ENCODE data around the gene CASK. TPM values are rescaled to one million over a fixed set of nuclear protein-coding genes. Genes with fewer than 3 reads are reported as not detected.

Gene CASK
- total RNA-seq, 1 donor from 2014 or later, result 18.6 TPM

DNA sequence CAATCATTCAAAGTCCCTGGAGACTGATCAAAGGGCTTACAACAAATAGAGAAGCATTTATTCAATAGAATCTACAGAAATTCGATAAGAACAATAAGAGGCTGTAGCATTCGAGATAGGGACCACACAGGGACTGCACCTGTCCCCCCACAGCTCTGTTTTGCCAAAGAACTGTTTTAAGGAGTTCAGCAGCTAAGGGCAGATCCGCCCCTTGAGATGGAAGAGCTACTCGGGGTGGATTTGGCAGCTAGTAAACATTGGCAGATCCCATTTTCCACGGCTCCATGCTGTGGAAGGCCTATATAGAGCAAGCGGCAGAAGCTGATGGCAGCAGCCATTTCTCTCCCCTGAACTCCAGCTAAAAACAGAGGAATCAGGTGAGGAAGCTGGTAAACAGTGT, 123.7 kb downstream of the CASK start:
- peaks cover 17% of the 10 kb centered on the region for H3K4me1 Mint-ChIP-seq (ENCODE audit: low read depth)
- H3K27ac Mint-ChIP-seq, result no peak overlapping the region

DNA sequence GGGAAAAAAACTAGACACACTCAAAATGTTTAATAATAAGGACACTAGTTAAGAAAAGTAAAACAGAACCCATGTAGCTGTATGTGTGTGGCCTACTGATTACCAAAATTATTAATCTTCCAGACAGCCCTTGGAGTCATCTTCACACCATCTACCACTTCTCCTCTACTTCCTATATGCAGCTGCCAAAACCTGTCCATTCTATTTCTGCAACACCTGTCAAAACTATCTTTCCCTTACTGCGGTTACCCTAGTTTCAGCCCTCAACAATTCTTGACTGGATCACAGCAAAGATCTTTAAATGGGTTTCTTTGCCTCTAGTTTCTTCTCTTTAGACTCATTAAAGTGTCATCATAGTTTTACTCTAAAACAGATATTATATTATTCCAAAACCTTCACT, 126.8 kb downstream of the CASK start:
- H3K4me3 Mint-ChIP-seq (ENCODE audit: low read depth), result no peak overlapping the region
- peaks cover 17% of the 10 kb centered on the region for H3K4me1 Mint-ChIP-seq (ENCODE audit: low read depth)
- peaks cover under 1% of the 10 kb centered on the region for H3K9me3 Mint-ChIP-seq
- no peak overlapping the region for H3K27ac Mint-ChIP-seq
- H3K27me3 Mint-ChIP-seq (ENCODE audit: low read depth), result no peaks in the 10 kb centered on the region
- peaks cover 4% of the 10 kb centered on the region for H3K36me3 Mint-ChIP-seq (ENCODE audit: low read depth)
- intact Hi-C loops (cut with micrococcal nuclease), result loop anchor here (5.0 to 10.0 kb wide), 4 partner anchors 126 to 1761 kb away; partner anchors contain the start of gene CASK
- no peak for DNase-seq (ENCODE audit: low spot score)

More for the DNA sequence above, 123.7 kb downstream of the CASK start:
- peaks cover 8% of the 10 kb centered on the region for H3K36me3 Mint-ChIP-seq (ENCODE audit: low read depth)
- H3K9me3 Mint-ChIP-seq, result peaks cover 7% of the 10 kb centered on the region
- no peak overlapping the region for H3K4me3 Mint-ChIP-seq (ENCODE audit: low read depth)
- H3K27me3 Mint-ChIP-seq (ENCODE audit: low read depth), result no peaks in the 10 kb centered on the region
- no peak for DNase-seq (ENCODE audit: low spot score)
- intact Hi-C loops (cut with micrococcal nuclease), result loop anchor here (5.0 to 10.0 kb wide), 4 partner anchors 123 to 1758 kb away; partner anchors contain the start of gene CASK

DNA sequence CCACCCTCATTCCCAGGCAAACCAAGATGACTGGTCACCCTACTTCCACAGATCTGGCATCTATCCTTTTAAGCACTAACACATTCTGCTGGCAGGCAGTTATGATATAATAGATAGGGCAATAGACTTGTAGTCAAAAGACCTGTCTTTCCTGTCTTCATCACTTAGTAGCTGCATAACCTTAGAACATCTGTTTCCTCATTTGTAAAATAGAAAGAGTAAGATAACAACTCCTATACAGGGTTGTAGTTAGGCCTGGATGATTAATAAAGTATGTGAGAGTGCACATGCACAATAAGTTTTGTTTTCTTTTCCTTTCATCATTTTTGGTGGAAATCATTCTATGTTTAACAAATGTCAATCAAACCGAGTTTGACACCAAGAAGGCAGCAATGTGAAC, 127.3 kb downstream of the CASK start:
- no peak for DNase-seq (ENCODE audit: low spot score)
- Mint-ChIP-seq H3K36me3 (ENCODE audit: low read depth) (peaks cover 4% of the 10 kb centered on the region), H3K4me1 (ENCODE audit: low read depth) (peaks cover 17% of the 10 kb centered on the region), H3K9me3 (no peaks in the 10 kb centered on the region), H3K4me3 (ENCODE audit: low read depth) (no peak overlapping the region), H3K27me3 (ENCODE audit: low read depth) (no peaks in the 10 kb centered on the region), H3K27ac (no peak overlapping the region)
- intact Hi-C loops (cut with micrococcal nuclease), result loop anchor here (5.0 to 10.0 kb wide), 4 partner anchors 126 to 1761 kb away; partner anchors contain the start of gene CASK

- H3K27me3 Mint-ChIP-seq (ENCODE audit: low read depth), result no peaks in the 10 kb centered on the region
- no peak for DNase-seq (ENCODE audit: low spot score)
- H3K9me3 Mint-ChIP-seq, result no peaks in the 10 kb centered on the region
- H3K27ac Mint-ChIP-seq, result no peak overlapping the region
- no peaks in the 10 kb centered on the region for H3K4me1 Mint-ChIP-seq (ENCODE audit: low read depth)
- no peak overlapping the region for H3K4me3 Mint-ChIP-seq (ENCODE audit: low read depth)
- intact Hi-C loops (cut with micrococcal nuclease), result no loop called here
- peaks cover 13% of the 10 kb centered on the region for H3K36me3 Mint-ChIP-seq (ENCODE audit: low read depth)
Measured at GRCh38 chrX:41789374-41789773, 134.0 kb downstream of the CASK start.

GRCh38 chrX:41785685-41786084, 137.7 kb downstream of the CASK start:
- intact Hi-C loops (cut with micrococcal nuclease), result no loop called here
- no peaks in the 10 kb centered on the region for H3K4me1 Mint-ChIP-seq (ENCODE audit: low read depth)

GRCh38 chrX:41781500-41781899, 141.9 kb downstream of the CASK start:
- no peaks in the 10 kb centered on the region for H3K27me3 Mint-ChIP-seq (ENCODE audit: low read depth)
- H3K4me3 Mint-ChIP-seq (ENCODE audit: low read depth), result no peak overlapping the region
- no peaks in the 10 kb centered on the region for H3K4me1 Mint-ChIP-seq (ENCODE audit: low read depth)
- peaks cover 9% of the 10 kb centered on the region for H3K36me3 Mint-ChIP-seq (ENCODE audit: low read depth)
- intact Hi-C loops (cut with micrococcal nuclease), result loop anchor here (5.0 kb wide), 1 partner anchor 1776 kb away; no protein-coding TSS in a partner anchor
- H3K27ac Mint-ChIP-seq, result no peak overlapping the region
- H3K9me3 Mint-ChIP-seq, result no peaks in the 10 kb centered on the region
- DNase-seq (ENCODE audit: low spot score), result no peak

More at GRCh38 chrX:41785685-41786084, 137.7 kb downstream of the CASK start:
- Mint-ChIP-seq H3K27ac (no peak overlapping the region), H3K4me3 (ENCODE audit: low read depth) (no peak overlapping the region), H3K27me3 (ENCODE audit: low read depth) (no peaks in the 10 kb centered on the region), H3K9me3 (no peaks in the 10 kb centered on the region), H3K36me3 (ENCODE audit: low read depth) (peaks cover 13% of the 10 kb centered on the region)
- no peak for DNase-seq (ENCODE audit: low spot score)

GRCh38 chrX:41779941-41780340, 143.4 kb downstream of the CASK start:
- H3K4me3 Mint-ChIP-seq (ENCODE audit: low read depth), result no peak overlapping the region
- H3K36me3 Mint-ChIP-seq (ENCODE audit: low read depth), result peaks cover 4% of the 10 kb centered on the region
- no peaks in the 10 kb centered on the region for H3K9me3 Mint-ChIP-seq
- H3K4me1 Mint-ChIP-seq (ENCODE audit: low read depth), result no peaks in the 10 kb centered on the region
- no peak overlapping the region for H3K27ac Mint-ChIP-seq
- intact Hi-C loops (cut with micrococcal nuclease), result loop anchor here (5.0 kb wide), 1 partner anchor 1777 kb away; no protein-coding TSS in a partner anchor
- DNase-seq (ENCODE audit: low spot score), result no peak
- H3K27me3 Mint-ChIP-seq (ENCODE audit: low read depth), result no peaks in the 10 kb centered on the region

DNA sequence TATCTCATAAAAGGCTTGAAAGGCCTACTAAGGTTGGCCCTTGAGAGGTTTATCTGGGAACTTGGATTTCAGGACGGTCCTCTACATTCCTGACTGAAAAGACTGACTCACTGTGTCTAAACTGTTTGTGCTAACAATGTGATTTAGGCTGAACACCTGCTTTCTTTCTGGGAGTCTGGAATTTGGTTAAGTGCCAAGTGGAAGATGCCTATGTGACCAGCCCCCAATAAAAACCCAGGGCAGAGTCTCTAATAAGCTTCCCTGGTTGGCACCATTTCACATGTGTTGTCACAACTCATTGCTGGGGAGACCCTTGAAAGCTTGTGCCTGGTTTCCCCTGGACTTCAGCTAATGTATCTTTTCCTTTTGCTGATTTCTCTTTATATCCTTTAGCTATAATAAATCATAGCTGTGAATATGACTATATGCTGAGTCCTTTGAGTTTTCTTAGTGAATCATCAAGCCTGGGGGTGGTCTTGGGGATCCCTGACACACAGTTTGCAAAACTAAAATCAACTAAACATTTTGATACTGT, 144.3 kb downstream of the CASK start:
- Mint-ChIP-seq H3K4me1 (ENCODE audit: low read depth) (no peaks in the 10 kb centered on the region), H3K27me3 (ENCODE audit: low read depth) (no peaks in the 10 kb centered on the region), H3K9me3 (no peaks in the 10 kb centered on the region), H3K4me3 (ENCODE audit: low read depth) (no peak overlapping the region), H3K27ac (no peak overlapping the region), H3K36me3 (ENCODE audit: low read depth) (peaks cover 4% of the 10 kb centered on the region)
- no peak for DNase-seq (ENCODE audit: low spot score)
- intact Hi-C loops (cut with micrococcal nuclease), result no loop called here

DNA sequence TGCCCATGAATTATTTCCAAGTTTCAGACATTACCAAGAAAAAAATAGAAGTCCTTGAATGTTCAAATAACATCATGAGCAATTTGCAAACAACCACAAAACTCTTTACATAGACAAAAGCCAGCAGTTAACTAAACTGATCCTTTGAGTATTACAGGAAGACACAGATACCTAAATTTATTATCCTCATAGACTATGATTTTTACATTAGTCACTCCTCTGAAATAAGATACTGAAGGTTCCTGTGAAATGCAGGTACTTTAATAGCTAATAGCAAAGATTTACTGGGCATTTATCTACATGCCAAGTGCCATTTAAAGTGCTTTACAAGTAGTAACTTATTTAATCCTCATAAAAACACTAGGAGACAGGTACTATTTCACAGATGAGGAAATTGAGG, 161.7 kb downstream of the CASK start:
- no peak for DNase-seq (ENCODE audit: low spot score)
- Mint-ChIP-seq H3K36me3 (ENCODE audit: low read depth) (no peaks in the 10 kb centered on the region), H3K9me3 (no peaks in the 10 kb centered on the region), H3K4me1 (ENCODE audit: low read depth) (no peaks in the 10 kb centered on the region), H3K4me3 (ENCODE audit: low read depth) (no peak overlapping the region), H3K27me3 (ENCODE audit: low read depth) (no peaks in the 10 kb centered on the region), H3K27ac (no peak overlapping the region)
- intact Hi-C loops (cut with micrococcal nuclease), result loop anchor here (10.0 kb wide), 1 partner anchor 487 kb away; no protein-coding TSS in a partner anchor

DNA sequence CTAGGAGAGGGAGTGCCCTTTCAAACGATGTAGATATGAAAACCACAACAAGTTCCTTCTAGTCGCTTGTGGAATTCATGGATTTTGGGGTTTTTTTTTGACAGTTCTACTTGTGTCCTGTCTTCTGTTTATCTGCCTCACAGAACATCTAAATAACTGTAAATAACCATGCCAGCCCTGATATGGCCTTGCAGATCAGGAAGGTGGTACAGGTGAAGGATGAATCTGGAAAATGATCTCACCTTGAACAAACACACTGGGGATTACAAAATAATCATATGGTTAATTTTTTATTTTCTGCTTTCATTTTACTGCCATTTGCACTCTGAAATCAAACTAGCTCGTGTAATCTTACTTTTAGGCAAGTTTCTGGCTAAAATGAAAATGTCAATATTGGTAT, 162.2 kb downstream of the CASK start:
- intact Hi-C loops (cut with micrococcal nuclease), result loop anchor here (10.0 kb wide), 1 partner anchor 486 kb away; no protein-coding TSS in a partner anchor

GRCh38 chrX:41759817-41760216, 163.5 kb downstream of the CASK start:
- Mint-ChIP-seq H3K4me3 (ENCODE audit: low read depth) (no peak overlapping the region), H3K9me3 (no peaks in the 10 kb centered on the region), H3K36me3 (ENCODE audit: low read depth) (no peaks in the 10 kb centered on the region), H3K27me3 (ENCODE audit: low read depth) (no peaks in the 10 kb centered on the region), H3K27ac (no peak overlapping the region), H3K4me1 (ENCODE audit: low read depth) (no peaks in the 10 kb centered on the region)
- no peak for DNase-seq (ENCODE audit: low spot score)
- intact Hi-C loops (cut with micrococcal nuclease), result loop anchor here (1.0 to 10.0 kb wide), 2 partner anchors 201 to 485 kb away; no protein-coding TSS in a partner anchor

More for the DNA sequence above, 162.2 kb downstream of the CASK start:
- no peak overlapping the region for H3K27ac Mint-ChIP-seq
- no peaks in the 10 kb centered on the region for H3K27me3 Mint-ChIP-seq (ENCODE audit: low read depth)
- no peak overlapping the region for H3K4me3 Mint-ChIP-seq (ENCODE audit: low read depth)
- DNase-seq (ENCODE audit: low spot score), result no peak
- no peaks in the 10 kb centered on the region for H3K36me3 Mint-ChIP-seq (ENCODE audit: low read depth)
- H3K4me1 Mint-ChIP-seq (ENCODE audit: low read depth), result no peaks in the 10 kb centered on the region
- no peaks in the 10 kb centered on the region for H3K9me3 Mint-ChIP-seq

- Mint-ChIP-seq H3K36me3 (ENCODE audit: low read depth) (peaks cover 3% of the 10 kb centered on the region), H3K9me3 (no peaks in the 10 kb centered on the region), H3K27me3 (ENCODE audit: low read depth) (no peaks in the 10 kb centered on the region), H3K27ac (no peak overlapping the region), H3K4me3 (ENCODE audit: low read depth) (no peak overlapping the region), H3K4me1 (ENCODE audit: low read depth) (no peaks in the 10 kb centered on the region)
- intact Hi-C loops (cut with micrococcal nuclease), result no loop called here
- no peak for DNase-seq (ENCODE audit: low spot score)
Measured at GRCh38 chrX:41758401-41758800, 165.0 kb downstream of the CASK start.

DNA sequence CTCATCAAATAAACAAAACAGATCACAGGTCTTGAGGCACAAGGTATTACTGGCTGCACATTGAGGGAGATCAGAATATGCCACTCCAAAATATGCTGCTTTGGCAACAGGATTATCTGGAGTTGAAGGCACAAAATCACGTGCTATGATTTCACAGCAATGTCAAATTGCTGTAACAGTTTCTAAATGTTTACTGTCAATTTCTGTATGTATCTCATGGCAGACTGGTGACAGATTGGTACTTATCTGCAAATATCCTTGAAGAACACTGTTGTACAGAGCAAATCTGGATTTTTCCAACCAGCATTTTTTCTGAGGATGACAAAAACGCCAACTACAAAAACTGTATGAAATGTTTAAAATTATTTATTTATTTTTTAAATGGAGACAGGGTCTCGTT, 172.6 kb downstream of the CASK start:
- peaks cover 3% of the 10 kb centered on the region for H3K36me3 Mint-ChIP-seq (ENCODE audit: low read depth)
- no peak overlapping the region for H3K4me3 Mint-ChIP-seq (ENCODE audit: low read depth)
- intact Hi-C loops (cut with micrococcal nuclease), result no loop called here
- no peaks in the 10 kb centered on the region for H3K27me3 Mint-ChIP-seq (ENCODE audit: low read depth)
- H3K27ac Mint-ChIP-seq, result no peak overlapping the region
- no peaks in the 10 kb centered on the region for H3K9me3 Mint-ChIP-seq
- H3K4me1 Mint-ChIP-seq (ENCODE audit: low read depth), result no peaks in the 10 kb centered on the region
- no peak for DNase-seq (ENCODE audit: low spot score)
